Measurements from ENCODE around the gene CYP2C19. TPM values are rescaled to one million over a fixed set of nuclear protein-coding genes. Genes with fewer than 3 reads are reported as not detected.
"Not testable (repeated sequence)": the region's sequence is repeated elsewhere in the genome, so short reads cannot be mapped to it uniquely, and the experiment has no call there.

Gene CYP2C19
- total RNA-seq, 4 donors from 2014 or later = not detected

- DNase-seq (ENCODE audit: low spot score in 2 of 2) = no peak
- H3K9me3 ChIP-seq = peaks cover 0 to 7% (median 0%) of the 10 kb centered on the region in 4 donors
- no peaks in the 10 kb centered on the region for H3K36me3 ChIP-seq
- TF ChIP-seq EP300 (IDR thresholded peaks at IDR 0.05) (no peak), CTCF (IDR thresholded peaks at IDR 0.05) (no peak), POLR2A (IDR thresholded peaks at IDR 0.05) (no peak)
- WGBS, 2 donors = 59 to 63% methylated on average over 1 of the region's 1 CpG
- no peaks in the 10 kb centered on the region for H3K4me1 ChIP-seq
- H3K27ac ChIP-seq = no peak overlapping the region
- no peaks in the 10 kb centered on the region for H3K27me3 ChIP-seq
- no peak overlapping the region for H3K4me3 ChIP-seq
Observed at GRCh38 chr10:94780844-94781243, 18.4 kb downstream of the CYP2C19 start.

DNA sequence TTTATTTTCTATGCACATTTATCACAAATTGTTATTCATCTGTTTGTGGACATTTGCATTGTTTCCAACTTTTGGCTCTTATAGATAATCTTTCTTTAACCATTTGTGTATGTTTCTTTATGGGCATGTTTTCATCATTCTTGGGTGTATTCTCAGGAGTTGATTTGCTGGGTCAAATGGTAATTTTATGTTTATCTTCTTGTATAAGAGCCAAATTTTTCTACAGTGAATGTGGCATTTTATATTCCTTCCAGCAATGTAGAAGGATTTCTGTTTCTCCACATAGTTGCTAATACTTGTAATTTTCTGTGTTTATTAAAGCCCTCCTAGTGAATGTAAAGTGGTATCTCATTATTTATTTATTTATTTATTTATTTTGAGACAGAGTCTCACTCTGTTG is 21.8 kb downstream of the CYP2C19 start:
- no peak for DNase-seq (ENCODE audit: low spot score in 2 of 2)
- no peaks in the 10 kb centered on the region for H3K9me3 ChIP-seq

DNA sequence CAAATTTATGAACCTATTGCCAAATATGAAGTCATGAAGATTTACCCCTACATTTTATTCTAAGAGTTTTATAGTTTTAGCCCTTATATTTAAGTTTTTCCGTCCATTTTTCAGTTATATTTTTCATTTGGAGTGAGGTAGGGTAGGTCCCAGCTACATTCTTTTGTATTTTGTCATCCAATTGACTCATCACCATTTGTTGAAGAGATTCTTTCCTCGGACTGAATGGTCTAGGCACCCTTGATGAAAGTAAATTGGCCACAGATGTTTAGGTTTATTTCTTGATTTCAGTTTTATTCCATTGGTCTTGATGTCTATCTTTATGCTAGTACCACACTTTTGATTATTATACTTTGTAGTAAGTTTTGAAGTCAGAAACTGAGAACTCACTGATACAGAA is 22.7 kb downstream of the CYP2C19 start:
- no peak for DNase-seq (ENCODE audit: low spot score in 2 of 2)
- H3K4me3 ChIP-seq = no peak overlapping the region
- WGBS, 2 donors = 66 to 69% methylated on average over 2 of the region's 2 CpGs
- no peak overlapping the region for H3K27ac ChIP-seq
- no peaks in the 10 kb centered on the region for H3K4me1 ChIP-seq
- H3K9me3 ChIP-seq = no peaks in the 10 kb centered on the region
- H3K27me3 ChIP-seq = no peaks in the 10 kb centered on the region
- TF ChIP-seq EP300 (IDR thresholded peaks at IDR 0.05) (no peak), CTCF (IDR thresholded peaks at IDR 0.05) (no peak), POLR2A (IDR thresholded peaks at IDR 0.05) (no peak)
- H3K36me3 ChIP-seq = no peaks in the 10 kb centered on the region

More for the DNA sequence above, 21.8 kb downstream of the CYP2C19 start:
- H3K27ac ChIP-seq = no peak overlapping the region
- TF ChIP-seq POLR2A (IDR thresholded peaks at IDR 0.05) (no peak), CTCF (IDR thresholded peaks at IDR 0.05) (no peak), EP300 (IDR thresholded peaks at IDR 0.05) (no peak)
- H3K36me3 ChIP-seq = no peaks in the 10 kb centered on the region
- H3K4me1 ChIP-seq = no peaks in the 10 kb centered on the region
- no peak overlapping the region for H3K4me3 ChIP-seq
- no peaks in the 10 kb centered on the region for H3K27me3 ChIP-seq

GRCh38 chr10:94800551-94800950 is 38.1 kb downstream of the CYP2C19 start:
- peaks cover 0 to 15% (median 0%) of the 10 kb centered on the region in 4 donors for H3K9me3 ChIP-seq
- DNase-seq (ENCODE audit: low spot score in 2 of 2); H3K27me3 ChIP-seq; H3K4me1 ChIP-seq; H3K36me3 ChIP-seq; H3K27ac ChIP-seq; H3K4me3 ChIP-seq: not testable (repeated sequence)
- 73 to 84% methylated on average over 4 of the region's 4 CpGs for WGBS, 2 donors

DNA sequence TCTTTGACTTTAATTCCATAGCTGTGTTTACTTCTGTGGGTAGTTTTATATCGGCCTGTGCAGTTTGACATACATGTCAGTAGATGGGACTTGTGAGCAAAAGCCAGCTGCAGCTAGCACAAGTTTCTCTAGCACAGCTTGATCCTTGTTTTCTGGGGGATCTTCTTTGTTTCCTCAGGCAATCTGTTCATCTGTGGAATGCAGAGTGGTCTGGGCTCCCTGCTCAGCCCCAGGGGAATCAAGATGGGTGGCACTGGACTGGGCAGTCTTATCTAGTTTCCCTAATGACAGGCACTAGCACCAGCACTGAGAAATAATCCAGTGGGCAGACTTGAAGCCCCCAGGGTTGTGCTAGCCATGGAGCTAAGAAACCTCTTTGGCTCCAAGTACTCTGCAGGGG is 40.8 kb downstream of the CYP2C19 start:
- no peak for DNase-seq (ENCODE audit: low spot score in 2 of 2)
- no peaks in the 10 kb centered on the region for H3K4me1 ChIP-seq
- no peak for TF ChIP-seq CTCF (IDR thresholded peaks at IDR 0.05)
- no peak for TF ChIP-seq EP300 (IDR thresholded peaks at IDR 0.05)
- TF ChIP-seq POLR2A (IDR thresholded peaks at IDR 0.05) = no peak
- peaks cover 0 to 7% (median 0%) of the 10 kb centered on the region in 4 donors for H3K9me3 ChIP-seq
- no peaks in the 10 kb centered on the region for H3K27me3 ChIP-seq
- no peak overlapping the region for H3K27ac ChIP-seq
- WGBS, 2 donors = 72 to 83% methylated on average over 1 of the region's 1 CpG
- no peak overlapping the region for H3K4me3 ChIP-seq
- H3K36me3 ChIP-seq = no peaks in the 10 kb centered on the region

DNA sequence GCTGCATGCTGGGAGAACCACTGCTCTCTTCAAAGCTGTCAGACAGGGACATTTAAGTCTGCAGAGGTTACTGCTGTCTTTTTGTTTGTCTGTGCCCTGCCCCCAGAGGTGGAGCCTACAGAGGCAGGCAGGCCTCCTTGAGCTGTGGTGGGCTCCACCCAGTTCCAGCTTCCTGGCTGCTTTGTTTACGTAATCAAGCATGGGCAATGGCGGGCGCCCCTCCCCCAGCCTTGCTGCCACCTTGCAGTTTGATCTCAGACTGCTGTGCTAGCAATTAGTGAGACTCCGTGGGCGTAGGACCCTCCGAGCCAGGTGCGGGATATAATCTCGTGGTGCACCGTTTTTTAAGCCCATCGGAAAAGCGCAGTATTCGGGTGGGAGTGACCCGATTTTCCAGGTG is 67.5 kb downstream of the CYP2C19 start:
- H3K27me3 ChIP-seq; H3K4me3 ChIP-seq; H3K36me3 ChIP-seq; H3K4me1 ChIP-seq; DNase-seq (ENCODE audit: low spot score in 2 of 2); H3K27ac ChIP-seq: not testable (repeated sequence)
- 90 to 91% methylated on average over 12 to 13 of the region's 13 CpGs for WGBS, 2 donors
- peaks cover 0 to 40% (median 0%) of the 10 kb centered on the region in 4 donors for H3K9me3 ChIP-seq

All from tibial nerve (tissue), 4 donors.